ENCODE results near the gene CNTN6. TPM values are rescaled to one million over a fixed set of nuclear protein-coding genes. Genes with fewer than 3 reads are reported as not detected.

CNTN6 gene
- polyA plus RNA-seq, 2 of the 4 experiments (the other 2 are of a cell fraction) = not detected

DNA sequence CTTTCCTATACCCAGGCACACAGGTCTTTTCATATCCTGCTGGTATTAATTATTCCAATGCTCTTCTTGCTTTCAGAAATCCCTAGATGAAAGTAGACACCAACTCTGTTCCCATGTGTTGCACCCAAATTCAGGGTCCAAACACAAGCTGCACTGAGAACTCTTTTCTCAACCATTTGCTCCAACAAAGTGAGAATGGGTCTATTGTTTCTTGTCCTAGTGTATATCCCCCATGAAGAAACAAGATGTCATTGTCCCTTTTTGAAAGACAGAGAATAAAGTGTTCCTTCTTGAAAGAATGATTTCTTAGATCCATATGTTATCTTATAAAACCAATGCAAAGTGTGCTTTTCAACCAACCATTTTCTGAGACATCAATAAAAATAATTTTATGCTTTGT is 353.7 kb downstream of the CNTN6 start:
- Histone ChIP-seq H3K4me1 (no peaks in the 10 kb centered on the region), H3K9me3 (no peaks in the 10 kb centered on the region), H3K4me3 (no peak overlapping the region), H3K27ac (no peak overlapping the region), H3K4me2 (no peak overlapping the region)
- TF ChIP-seq HEYL (CRISPR knock-in tag; IDR thresholded peaks at IDR 0.05) (no peak), KDM1A (IDR thresholded peaks at IDR 0.05; ENCODE audit: low read depth) (no peak)
- TF ChIP-seq, protein P1, sequence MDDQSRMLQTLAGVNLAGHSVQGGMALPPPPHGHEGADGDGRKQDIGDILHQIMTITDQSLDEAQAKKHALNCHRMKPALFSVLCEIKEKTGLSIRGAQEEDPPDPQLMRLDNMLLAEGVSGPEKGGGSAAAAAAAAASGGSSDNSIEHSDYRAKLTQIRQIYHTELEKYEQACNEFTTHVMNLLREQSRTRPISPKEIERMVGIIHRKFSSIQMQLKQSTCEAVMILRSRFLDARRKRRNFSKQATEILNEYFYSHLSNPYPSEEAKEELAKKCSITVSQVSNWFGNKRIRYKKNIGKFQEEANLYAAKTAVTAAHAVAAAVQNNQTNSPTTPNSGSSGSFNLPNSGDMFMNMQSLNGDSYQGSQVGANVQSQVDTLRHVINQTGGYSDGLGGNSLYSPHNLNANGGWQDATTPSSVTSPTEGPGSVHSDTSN (IDR thresholded peaks at IDR 0.05) = no peak
- DNase-seq (ENCODE audit: low read depth in 1 of 2, low spot score in 1 of 2) = no peak
- no peak for FAIRE-seq
- POLR2A ChIA-PET = no interaction called here
- CTCF ChIA-PET = no interaction called here
- no peak for ATAC-seq

DNA sequence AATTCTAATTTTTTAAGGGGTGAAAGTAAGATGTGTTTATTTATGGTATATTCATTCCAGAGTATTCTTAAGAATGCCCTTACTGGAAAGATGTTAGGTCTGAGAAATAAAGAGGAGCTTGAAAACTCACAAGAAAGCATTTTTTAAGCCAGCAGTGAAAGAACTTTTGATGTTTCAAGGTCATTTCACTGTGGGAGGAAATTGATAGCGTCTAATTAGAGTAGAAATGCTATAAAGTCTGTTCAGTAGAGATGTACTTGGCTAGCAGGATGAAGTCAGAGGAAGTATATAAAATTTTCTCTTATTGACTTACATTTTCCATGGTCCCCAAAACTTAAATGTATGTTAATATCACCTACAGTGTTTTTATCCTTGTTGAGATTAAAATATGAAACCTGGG is 354.6 kb downstream of the CNTN6 start:
- H3K27ac ChIP-seq = no peak overlapping the region
- no peak for ATAC-seq
- ChIA-PET POLR2A (no interaction called here), CTCF (no interaction called here)
- TF ChIP-seq, protein P2, sequence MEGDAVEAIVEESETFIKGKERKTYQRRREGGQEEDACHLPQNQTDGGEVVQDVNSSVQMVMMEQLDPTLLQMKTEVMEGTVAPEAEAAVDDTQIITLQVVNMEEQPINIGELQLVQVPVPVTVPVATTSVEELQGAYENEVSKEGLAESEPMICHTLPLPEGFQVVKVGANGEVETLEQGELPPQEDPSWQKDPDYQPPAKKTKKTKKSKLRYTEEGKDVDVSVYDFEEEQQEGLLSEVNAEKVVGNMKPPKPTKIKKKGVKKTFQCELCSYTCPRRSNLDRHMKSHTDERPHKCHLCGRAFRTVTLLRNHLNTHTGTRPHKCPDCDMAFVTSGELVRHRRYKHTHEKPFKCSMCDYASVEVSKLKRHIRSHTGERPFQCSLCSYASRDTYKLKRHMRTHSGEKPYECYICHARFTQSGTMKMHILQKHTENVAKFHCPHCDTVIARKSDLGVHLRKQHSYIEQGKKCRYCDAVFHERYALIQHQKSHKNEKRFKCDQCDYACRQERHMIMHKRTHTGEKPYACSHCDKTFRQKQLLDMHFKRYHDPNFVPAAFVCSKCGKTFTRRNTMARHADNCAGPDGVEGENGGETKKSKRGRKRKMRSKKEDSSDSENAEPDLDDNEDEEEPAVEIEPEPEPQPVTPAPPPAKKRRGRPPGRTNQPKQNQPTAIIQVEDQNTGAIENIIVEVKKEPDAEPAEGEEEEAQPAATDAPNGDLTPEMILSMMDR (IDR thresholded peaks at IDR 0.05) = no peak
- no peak for TF ChIP-seq MYC (IDR thresholded peaks at IDR 0.05; ENCODE audit: borderline replicate concordance, low read length)
- TF ChIP-seq SREBF2 (IDR thresholded peaks at IDR 0.05) = no peak
- no peak for TF ChIP-seq POLR2AphosphoS2 (conservative IDR thresholded peaks at IDR 0.05; ENCODE audit: low read length)
- TF ChIP-seq RCOR1 (IDR thresholded peaks at IDR 0.05; ENCODE audit: low read depth, low read length) = no peak
- TF ChIP-seq SMC3 (IDR thresholded peaks at IDR 0.05) = no peak
- TF ChIP-seq TP53 (CRISPR knock-in tag; IDR thresholded peaks at IDR 0.05) = no peak
- TF ChIP-seq HOXB5 (CRISPR knock-in tag; IDR thresholded peaks at IDR 0.05) = no peak
- no peak for TF ChIP-seq ZNF302 (CRISPR knock-in tag; IDR thresholded peaks at IDR 0.05)
- TF ChIP-seq, protein P3, sequence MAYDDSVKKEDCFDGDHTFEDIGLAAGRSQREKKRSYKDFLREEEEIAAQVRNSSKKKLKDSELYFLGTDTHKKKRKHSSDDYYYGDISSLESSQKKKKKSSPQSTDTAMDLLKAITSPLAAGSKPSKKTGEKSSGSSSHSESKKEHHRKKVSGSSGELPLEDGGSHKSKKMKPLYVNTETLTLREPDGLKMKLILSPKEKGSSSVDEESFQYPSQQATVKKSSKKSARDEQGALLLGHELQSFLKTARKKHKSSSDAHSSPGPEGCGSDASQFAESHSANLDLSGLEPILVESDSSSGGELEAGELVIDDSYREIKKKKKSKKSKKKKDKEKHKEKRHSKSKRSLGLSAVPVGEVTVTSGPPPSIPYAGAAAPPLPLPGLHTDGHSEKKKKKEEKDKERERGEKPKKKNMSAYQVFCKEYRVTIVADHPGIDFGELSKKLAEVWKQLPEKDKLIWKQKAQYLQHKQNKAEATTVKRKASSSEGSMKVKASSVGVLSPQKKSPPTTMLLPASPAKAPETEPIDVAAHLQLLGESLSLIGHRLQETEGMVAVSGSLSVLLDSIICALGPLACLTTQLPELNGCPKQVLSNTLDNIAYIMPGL (CRISPR knock-in tag; IDR thresholded peaks at IDR 0.05; ENCODE audit: borderline replicate concordance) = no peak
- TF ChIP-seq RFX5 (IDR thresholded peaks at IDR 0.05) = no peak
- TF ChIP-seq MAFK (IDR thresholded peaks at IDR 0.05; ENCODE audit: partially characterized antibody) = no peak
- TF ChIP-seq, protein P4, sequence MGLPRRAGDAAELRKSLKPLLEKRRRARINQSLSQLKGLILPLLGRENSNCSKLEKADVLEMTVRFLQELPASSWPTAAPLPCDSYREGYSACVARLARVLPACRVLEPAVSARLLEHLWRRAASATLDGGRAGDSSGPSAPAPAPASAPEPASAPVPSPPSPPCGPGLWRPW (IDR thresholded peaks at IDR 0.05) = no peak
- TF ChIP-seq MAZ (IDR thresholded peaks at IDR 0.05; ENCODE audit: borderline replicate concordance, low read depth, low read length) = no peak
- no peak for TF ChIP-seq EHF (CRISPR knock-in tag; IDR thresholded peaks at IDR 0.05)
- no peak for TF ChIP-seq ZFP36 (IDR thresholded peaks at IDR 0.05; ENCODE audit: borderline replicate concordance, partially characterized antibody)
- no peak for TF ChIP-seq CEBPB (IDR thresholded peaks at IDR 0.05)
- no peak for TF ChIP-seq BHLHE40 (IDR thresholded peaks at IDR 0.05; ENCODE audit: low read depth, low read length)
- TF ChIP-seq PHF8 (IDR thresholded peaks at IDR 0.05; ENCODE audit: borderline replicate concordance, low read depth) = no peak
- FAIRE-seq = no peak
- no peaks in the 10 kb centered on the region for H3K9me3 ChIP-seq
- no peak for DNase-seq (ENCODE audit: low read depth in 1 of 2, low spot score in 1 of 2)
- WGBS (ENCODE audit: missing lambda C conversion rate) = 0% methylated on average over 1 of the region's 1 CpG
- H3K4me2 ChIP-seq = no peak overlapping the region
- no peak overlapping the region for H3K4me3 ChIP-seq
- no peaks in the 10 kb centered on the region for H3K4me1 ChIP-seq
